Prostate gland (tissue), 2 donors: ENCODE data around the gene OVCA2. TPM values are rescaled to one million over a fixed set of nuclear protein-coding genes. Genes with fewer than 3 reads are reported as not detected.

Source experiments
- DNase-seq: peaks from one replicate; pipeline ENCODE4 v3.0.0-alpha.2; 2019; ENCODE audit warnings: low spot score
- H3K27ac ChIP-seq, 2 donors: fragments of 200-600 bp; sonication (generic); 2 replicates each; pipeline ENCODE4 v1.5.1; 2017 to 2019
- H3K27me3 ChIP-seq: fragments of 200-600 bp; sonication (generic); replicated peaks from 2 replicates; pipeline ENCODE4 v1.5.1; 2019; ENCODE audit not compliant: insufficient read depth
- H3K36me3 ChIP-seq, 2 donors: fragments of 200-600 bp; sonication (generic); 1 replicate in 1 of 2; 2 replicates in 1 of 2; pipeline versions ENCODE4 v1.5.1 to v1.8.1; 2017 to 2019
- H3K4me1 ChIP-seq: fragments of 200-600 bp; sonication (generic); replicated peaks from 2 replicates; pipeline ENCODE4 v1.5.1; 2019
- H3K4me3 ChIP-seq, 2 donors: fragments of 200-600 bp; sonication (generic); 2 replicates each; pipeline ENCODE4 v1.5.1; 2017 to 2019
- H3K9me3 ChIP-seq: fragments of 200-600 bp; sonication (generic); 2 replicates; pipeline ENCODE4 v1.5.1; 2017
- POLR2A ChIP-seq: fragments of 450-650 bp; IDR thresholded peaks from one replicate; pipeline ENCODE4 v1.6.1; 2016; ENCODE audit warnings: antibody characterized with exemption, mild to moderate bottlenecking
- POLR2AphosphoS5 ChIP-seq: sonication (generic); formaldehyde crosslinking; IDR thresholded peaks from one replicate; pipeline ENCODE4 v1.6.1; 2017; ENCODE audit warnings: antibody characterized with exemption
- WGBS: methylation state at CpG from one replicate; pipeline ENCODE4 v1.1.5; 2018; 5-methylcytosine and 5-hydroxymethylcytosine counted together
- intact Hi-C: fragments of 100-400 bp; cut with DNase I; formaldehyde crosslinking; loops from one replicate; pipeline ENCODE4 v1.14.2; 2022
- total RNA-seq, 2 donors: library from RNA; depleted of rRNA; stranded (reverse); fragments of >200 nt; gene quantifications; one replicate each; pipeline ENCODE4 v1.1.0, GENCODE V29; 2016
- TF ChIP-seq, protein P1 (sequence below), 4 experiments: fragments of 200-600 bp in 2 of 4; fragments of 450-650 bp in 2 of 4; sonication (generic) in 2 of 4; IDR thresholded peaks; 1 replicate in 3 of 4; 2 replicates in 1 of 4; pipeline ENCODE4 v1.5.1; 2016 to 2019; ENCODE audit warnings: antibody characterized with exemption in 4 of 4, mild to moderate bottlenecking in 2 of 4, moderate library complexity in 2 of 4

The OVCA2 gene
- total RNA-seq, 2 donors from 2014 or later, result 52.2 to 57.5 TPM

DNA sequence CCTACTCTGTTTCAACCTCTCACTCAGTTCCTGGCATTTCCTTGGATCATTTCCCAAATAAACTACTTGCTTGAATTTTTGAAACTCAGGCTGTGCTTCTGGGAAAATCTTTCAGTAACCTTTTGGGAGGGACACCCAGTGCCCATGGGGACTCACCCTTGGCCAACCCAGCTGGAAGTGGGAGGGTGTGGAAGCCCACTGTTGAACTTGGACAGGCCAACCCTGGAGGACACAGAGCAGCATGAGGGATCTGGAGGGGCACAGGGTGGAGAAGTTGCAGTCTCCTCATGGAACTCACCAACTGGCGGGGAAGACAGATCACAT is 27.9 kb upstream of the OVCA2 start:
- H3K36me3 ChIP-seq, result no peaks in the 10 kb centered on the region
- no peaks in the 10 kb centered on the region for H3K9me3 ChIP-seq
- 89% methylated on average over 1 of the region's 1 CpG for WGBS
- H3K4me1 ChIP-seq, result peaks cover 3% of the 10 kb centered on the region
- no peak for DNase-seq
- no peak overlapping the region for H3K27ac ChIP-seq
- TF ChIP-seq POLR2A (no peak), POLR2AphosphoS5 (no peak)
- intact Hi-C loops, result no loop called here
- no peak overlapping the region for H3K4me3 ChIP-seq
- H3K27me3 ChIP-seq, result no peaks in the 10 kb centered on the region

DNA sequence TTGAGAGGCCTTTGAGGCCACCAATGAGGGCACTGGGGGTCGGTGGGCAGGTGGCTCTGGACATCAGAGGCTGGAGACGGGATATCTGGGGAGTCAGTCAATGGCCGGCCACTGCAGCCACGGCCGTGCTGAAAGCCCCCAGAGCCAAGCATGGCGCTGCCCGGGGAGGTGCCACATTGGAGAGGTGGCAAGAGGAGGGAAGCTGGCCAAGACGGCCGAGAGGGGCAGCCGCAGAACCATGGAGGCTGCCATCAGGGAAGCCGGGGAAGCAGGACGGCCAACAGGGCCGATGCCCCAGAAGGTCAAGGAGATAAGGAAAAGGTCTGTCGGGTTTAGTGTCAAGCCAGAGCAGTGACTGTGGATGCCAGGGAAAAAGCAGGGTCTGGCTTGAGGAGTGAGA is 26.5 kb upstream of the OVCA2 start:
- Histone ChIP-seq H3K27ac (no peak overlapping the region), H3K4me1 (peaks cover 3% of the 10 kb centered on the region), H3K4me3 (no peak overlapping the region), H3K27me3 (no peaks in the 10 kb centered on the region), H3K36me3 (no peaks in the 10 kb centered on the region), H3K9me3 (no peaks in the 10 kb centered on the region)
- intact Hi-C loops, result no loop called here
- TF ChIP-seq, protein P1, sequence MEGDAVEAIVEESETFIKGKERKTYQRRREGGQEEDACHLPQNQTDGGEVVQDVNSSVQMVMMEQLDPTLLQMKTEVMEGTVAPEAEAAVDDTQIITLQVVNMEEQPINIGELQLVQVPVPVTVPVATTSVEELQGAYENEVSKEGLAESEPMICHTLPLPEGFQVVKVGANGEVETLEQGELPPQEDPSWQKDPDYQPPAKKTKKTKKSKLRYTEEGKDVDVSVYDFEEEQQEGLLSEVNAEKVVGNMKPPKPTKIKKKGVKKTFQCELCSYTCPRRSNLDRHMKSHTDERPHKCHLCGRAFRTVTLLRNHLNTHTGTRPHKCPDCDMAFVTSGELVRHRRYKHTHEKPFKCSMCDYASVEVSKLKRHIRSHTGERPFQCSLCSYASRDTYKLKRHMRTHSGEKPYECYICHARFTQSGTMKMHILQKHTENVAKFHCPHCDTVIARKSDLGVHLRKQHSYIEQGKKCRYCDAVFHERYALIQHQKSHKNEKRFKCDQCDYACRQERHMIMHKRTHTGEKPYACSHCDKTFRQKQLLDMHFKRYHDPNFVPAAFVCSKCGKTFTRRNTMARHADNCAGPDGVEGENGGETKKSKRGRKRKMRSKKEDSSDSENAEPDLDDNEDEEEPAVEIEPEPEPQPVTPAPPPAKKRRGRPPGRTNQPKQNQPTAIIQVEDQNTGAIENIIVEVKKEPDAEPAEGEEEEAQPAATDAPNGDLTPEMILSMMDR (IDR thresholded peaks at IDR 0.05), result no peak
- TF ChIP-seq POLR2AphosphoS5 (no peak), POLR2A (no peak)
- DNase-seq, result no peak
- WGBS, result 91% methylated on average over 14 of the region's 14 CpGs

DNA sequence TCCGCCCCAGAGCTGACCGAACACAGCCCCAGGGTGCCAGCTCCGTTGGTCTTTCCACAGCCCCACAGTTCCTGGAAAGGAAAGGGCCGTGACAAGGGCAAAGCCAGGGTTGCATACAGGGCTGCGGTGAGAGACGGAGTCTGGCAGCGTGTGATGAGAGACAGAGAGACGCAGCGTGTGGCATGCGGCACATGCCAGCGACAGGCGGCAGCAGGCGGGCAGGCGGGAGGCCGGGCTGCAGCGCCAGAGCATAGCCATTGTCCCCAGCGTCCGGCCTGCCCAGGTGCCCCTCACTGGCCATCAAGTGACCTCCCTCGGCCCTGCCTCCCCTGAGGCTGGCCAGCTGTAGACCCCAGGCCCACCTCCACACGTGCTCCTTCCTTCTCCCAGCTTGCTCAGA is 25.3 kb upstream of the OVCA2 start:
- Histone ChIP-seq H3K27ac (no peak overlapping the region), H3K4me1 (peaks cover 3% of the 10 kb centered on the region), H3K27me3 (no peaks in the 10 kb centered on the region), H3K36me3 (no peaks in the 10 kb centered on the region), H3K9me3 (no peaks in the 10 kb centered on the region), H3K4me3 (no peak overlapping the region)
- intact Hi-C loops, result no loop called here
- 56% methylated on average over 20 of the region's 20 CpGs for WGBS
- no peak for DNase-seq
- TF ChIP-seq POLR2A (no peak), POLR2AphosphoS5 (no peak)

DNA sequence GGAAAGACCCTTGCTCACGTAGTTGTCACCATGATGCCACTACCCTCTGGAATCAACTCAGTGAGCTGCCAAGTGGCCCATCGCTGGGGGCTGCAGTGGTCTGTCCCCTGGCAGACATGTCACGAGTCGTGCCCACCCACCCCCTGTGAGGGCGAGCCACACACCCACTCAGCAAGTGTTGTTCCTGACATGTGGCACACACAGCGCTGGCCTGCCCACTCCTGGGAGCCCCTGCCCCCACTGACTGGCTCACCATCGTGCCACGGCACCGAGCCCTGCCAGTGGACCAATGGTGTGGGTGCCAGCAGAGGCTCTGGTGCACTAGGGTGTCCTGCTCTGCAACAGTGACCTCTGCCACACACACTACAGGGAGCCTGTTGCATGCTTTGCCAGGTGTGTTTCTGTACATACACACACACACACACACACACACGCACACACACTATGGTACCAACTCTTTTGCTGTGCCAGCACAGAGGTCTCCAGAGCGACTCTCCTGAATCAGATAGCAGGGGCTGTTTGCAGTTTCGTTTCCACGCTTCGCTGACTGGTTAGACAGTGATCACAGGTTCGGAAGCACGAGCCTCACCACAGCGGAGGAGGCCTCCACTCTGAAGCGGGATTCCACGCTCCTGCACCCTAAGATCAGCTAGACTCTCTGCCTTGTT is 24.4 kb upstream of the OVCA2 start:
- Histone ChIP-seq H3K27me3 (no peaks in the 10 kb centered on the region), H3K36me3 (no peaks in the 10 kb centered on the region), H3K4me3 (no peak overlapping the region), H3K9me3 (no peaks in the 10 kb centered on the region), H3K27ac (no peak overlapping the region), H3K4me1 (no peaks in the 10 kb centered on the region)
- no peak for TF ChIP-seq POLR2AphosphoS5
- TF ChIP-seq, protein P1 (IDR thresholded peaks at IDR 0.05), result no peak
- TF ChIP-seq POLR2A, result no peak
- WGBS, result 85% methylated on average over 19 of the region's 19 CpGs
- no peak for DNase-seq
- intact Hi-C loops, result no loop called here

DNA sequence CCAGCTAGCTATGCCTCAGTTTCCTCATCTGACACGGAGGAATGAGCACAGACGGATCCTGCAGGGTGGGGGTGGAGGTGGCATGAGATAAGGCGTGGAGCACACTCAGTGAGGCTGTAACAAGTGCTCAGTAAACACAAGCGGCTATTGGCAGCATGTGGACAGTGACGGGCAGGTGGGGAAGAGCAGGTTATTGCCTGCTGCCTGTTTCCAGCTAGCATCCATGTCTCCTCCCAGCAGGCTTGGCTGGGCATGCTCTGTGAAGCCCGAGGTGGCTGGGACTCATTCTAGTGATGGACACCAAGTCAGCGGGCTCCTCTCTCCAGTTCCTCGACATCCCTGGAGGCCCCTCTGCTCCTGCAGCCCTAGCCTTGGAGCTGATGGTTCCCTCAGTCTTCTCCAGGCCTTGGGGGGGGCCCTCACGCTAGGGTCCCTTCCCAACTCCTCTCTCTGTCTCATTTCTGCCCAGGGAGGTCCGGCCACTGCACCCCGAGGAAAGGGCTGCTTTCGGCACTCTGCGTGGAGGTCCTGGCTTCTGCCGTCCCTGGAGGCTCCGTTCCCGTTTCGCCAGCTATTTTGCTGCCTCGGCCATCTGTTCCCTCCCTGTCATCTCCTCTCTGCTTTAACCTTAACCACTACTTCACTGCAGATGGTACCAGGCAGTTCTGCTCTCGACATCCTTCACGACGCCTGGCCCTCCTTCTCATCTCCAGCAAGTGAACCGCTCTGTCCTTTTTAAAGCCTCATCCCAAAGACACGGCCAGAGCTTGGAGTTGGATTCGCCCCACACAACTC is 22.9 kb upstream of the OVCA2 start:
- Histone ChIP-seq H3K9me3 (no peaks in the 10 kb centered on the region), H3K27ac (no peak overlapping the region), H3K27me3 (no peaks in the 10 kb centered on the region), H3K4me1 (no peaks in the 10 kb centered on the region), H3K36me3 (no peaks in the 10 kb centered on the region), H3K4me3 (no peak overlapping the region)
- intact Hi-C loops, result no loop called here
- 76% methylated on average over 24 of the region's 24 CpGs for WGBS
- DNase-seq, result peak; percentile 54
- TF ChIP-seq, protein P1 (IDR thresholded peaks at IDR 0.05), result no peak
- peak; percentile 46 for TF ChIP-seq POLR2AphosphoS5
- TF ChIP-seq POLR2A, result no peak
